ENCODE measurements around the gene LRRC46. TPM values are rescaled to one million over a fixed set of nuclear protein-coding genes. Genes with fewer than 3 reads are reported as not detected.

Gene LRRC46
- total and polyA plus RNA-seq, 10 donors: 0.42 to 1.4 (median 1.1) TPM

- no peak overlapping the region for H3K4me3 ChIP-seq
- H3K4me1 ChIP-seq: peaks cover 0 to 15% (median 10%) of the 10 kb centered on the region in 6 donors
- no peak for DNase-seq
- WGBS, 5 donors: 83 to 92% (median 89%) methylated on average over 5 of the region's 5 CpGs
- TF ChIP-seq POLR2AphosphoS5 (IDR thresholded peaks at IDR 0.05): no peak
- no peak overlapping the region for H3K27ac ChIP-seq
- no peaks in the 10 kb centered on the region for H3K9me3 ChIP-seq
- peaks cover 0 to 49% (median 0%) of the 10 kb centered on the region in 7 donors for H3K27me3 ChIP-seq (replicated peaks in 1 of 7)
- no peaks in the 10 kb centered on the region for H3K36me3 ChIP-seq
- intact Hi-C loops (cut with DNase I; ENCODE audit: low total_unique reads): no loop called here
Measured at GRCh38 chr17:47860386-47860785, 28.9 kb downstream of the LRRC46 start.

GRCh38 chr17:47862621-47863440 is 31.4 kb downstream of the LRRC46 start:
- intact Hi-C loops (cut with DNase I; ENCODE audit: low total_unique reads): no loop called here
- no peak for DNase-seq
- Histone ChIP-seq H3K4me1 (peaks cover 0 to 10% (median 7%) of the 10 kb centered on the region in 6 donors), H3K36me3 (no peaks in the 10 kb centered on the region), H3K27me3 (replicated peaks in 1 of 7) (peaks cover 0 to 44% (median 0%) of the 10 kb centered on the region in 7 donors), H3K4me3 (no peak overlapping the region), H3K9me3 (no peaks in the 10 kb centered on the region), H3K27ac (peak overlapping the region in 2 of 8 donors; percentile 13 to 48)
- 56 to 74% (median 71%) methylated on average over 7 of the region's 7 CpGs for WGBS, 5 donors
- TF ChIP-seq POLR2AphosphoS5 (IDR thresholded peaks at IDR 0.05) (peak in 1 of 3 donors; percentile 47), CTCF (IDR thresholded peaks at IDR 0.05 in 8 of 11, conservative IDR thresholded peaks at IDR 0.05 in 3 of 11) (no peak)

GRCh38 chr17:47864791-47865216 is 33.3 kb downstream of the LRRC46 start:
- Histone ChIP-seq H3K36me3 (no peaks in the 10 kb centered on the region), H3K4me3 (no peak overlapping the region), H3K4me1 (peaks cover 0 to 10% (median 7%) of the 10 kb centered on the region in 6 donors), H3K27me3 (replicated peaks in 1 of 7) (peaks cover 0 to 51% (median 0%) of the 10 kb centered on the region in 7 donors), H3K9me3 (no peaks in the 10 kb centered on the region), H3K27ac (no peak overlapping the region)
- intact Hi-C loops (cut with DNase I; ENCODE audit: low total_unique reads): no loop called here
- TF ChIP-seq POLR2AphosphoS5 (IDR thresholded peaks at IDR 0.05) (no peak), POLR2A (IDR thresholded peaks at IDR 0.05) (no peak), CTCF (IDR thresholded peaks at IDR 0.05 in 8 of 11, conservative IDR thresholded peaks at IDR 0.05 in 3 of 11) (no peak)
- no peak for DNase-seq
- WGBS, 5 donors: 28 to 55% (median 47%) methylated on average over 6 to 7 of the region's 7 CpGs

GRCh38 chr17:47866941-47867340 is 35.5 kb downstream of the LRRC46 start:
- Histone ChIP-seq H3K4me1 (peaks cover 0 to 10% (median 7%) of the 10 kb centered on the region in 6 donors), H3K36me3 (no peaks in the 10 kb centered on the region), H3K9me3 (no peaks in the 10 kb centered on the region), H3K27ac (no peak overlapping the region), H3K4me3 (no peak overlapping the region), H3K27me3 (replicated peaks in 1 of 7) (peaks cover 0 to 67% (median 8%) of the 10 kb centered on the region in 7 donors)
- no peak for DNase-seq
- intact Hi-C loops (cut with DNase I; ENCODE audit: low total_unique reads): no loop called here
- TF ChIP-seq POLR2A (IDR thresholded peaks at IDR 0.05): no peak
- TF ChIP-seq POLR2AphosphoS5 (IDR thresholded peaks at IDR 0.05): no peak
- TF ChIP-seq CTCF (IDR thresholded peaks at IDR 0.05 in 8 of 11, conservative IDR thresholded peaks at IDR 0.05 in 3 of 11): no peak
- WGBS, 5 donors: 80 to 90% (median 85%) methylated on average over 20 of the region's 20 CpGs

All from spleen (tissue), 11 donors.